Pulmonary artery endothelial cell (primary cell): Measurements from ENCODE around the gene TMEM254. TPM values are rescaled to one million over a fixed set of nuclear protein-coding genes. Genes with fewer than 3 reads are reported as not detected.
"Not testable (repeated sequence)": the region's sequence is repeated elsewhere in the genome, so short reads cannot be mapped to it uniquely, and the experiment has no call there.

ENCODE experiments used
- DNase-seq: peaks from one replicate; pipeline ENCODE4 v3.0.0-alpha.2; 2011; ENCODE audit warnings: low read depth, low spot score
- total RNA-seq: library from RNA; depleted of rRNA; stranded (reverse); fragments of >200 nt; gene quantifications from 2 replicates; pipeline ENCODE4 v1.2.3, GENCODE V29; 2014

Gene TMEM254
- 4.1 and 5.1 TPM in 2 replicates for total RNA-seq

DNA sequence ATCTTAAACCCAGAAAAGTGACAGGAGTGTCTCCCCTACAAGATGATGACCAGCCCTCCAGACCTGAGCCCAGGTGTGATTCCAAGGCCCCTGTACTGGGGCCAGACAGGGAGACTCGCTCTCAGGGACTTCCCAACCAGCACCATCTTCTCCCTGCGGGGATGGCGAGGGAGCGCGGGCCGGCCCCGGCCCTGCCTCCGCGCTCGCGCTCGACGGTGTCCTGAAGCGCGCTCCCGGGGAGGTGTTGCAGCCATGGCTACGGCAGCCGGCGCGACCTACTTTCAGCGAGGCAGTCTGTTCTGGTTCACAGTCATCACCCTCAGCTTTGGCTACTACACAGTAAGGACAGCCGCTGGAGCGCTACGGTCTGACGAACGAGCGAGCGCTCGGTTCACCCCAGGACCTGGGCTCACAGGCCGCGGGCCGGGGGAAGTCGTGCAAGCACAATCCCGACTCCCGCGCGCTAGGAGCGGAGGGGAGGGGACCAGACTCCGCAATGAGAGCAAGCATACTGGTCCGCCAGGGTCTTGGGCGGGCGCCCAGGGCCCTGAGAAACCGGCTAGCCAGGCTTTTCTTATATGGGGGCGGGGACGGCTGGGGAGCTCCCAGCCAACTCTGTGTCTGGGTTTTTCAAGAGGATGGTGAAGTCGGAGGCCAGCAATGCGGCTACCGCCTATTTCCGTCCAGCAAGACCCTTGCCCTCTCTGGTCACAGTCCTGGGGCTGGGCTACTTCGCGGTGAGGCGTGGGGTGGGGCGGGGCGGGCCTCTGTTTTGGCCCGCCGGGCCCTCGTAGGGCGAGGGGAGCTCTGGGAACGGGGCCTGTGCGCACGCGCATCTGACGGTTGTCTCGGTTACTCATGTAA is at the start of gene TMEM254:
TSS of gene TMEM254 (plus strand) at position 218 of the 864 bp plus-strand sequence. CDS start at position 253, 35 bp downstream.
- peak; percentile 50 for DNase-seq

DNA sequence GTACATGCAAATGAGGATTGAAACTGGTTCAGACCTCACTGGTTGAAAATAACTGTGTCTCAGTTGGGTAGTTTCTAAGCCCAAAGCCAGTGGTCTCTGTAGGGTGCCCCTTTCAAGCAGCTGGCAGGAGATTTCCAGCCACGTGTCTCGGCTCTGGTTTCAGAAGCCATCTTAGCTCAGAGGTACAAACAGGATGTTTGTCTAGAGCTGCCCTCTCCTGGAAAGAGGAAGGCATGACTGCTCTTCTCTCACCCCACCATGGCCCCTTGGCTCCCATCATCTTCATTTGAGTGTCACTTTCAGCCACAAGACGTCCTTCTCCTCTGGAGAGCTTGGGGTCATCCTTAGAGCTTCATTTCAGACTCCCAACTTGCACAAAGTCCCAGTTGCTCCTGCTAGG is 49.3 kb upstream of the TMEM254 start:
- not testable (repeated sequence) for DNase-seq

GRCh38 chr10:80029865-80030264 is 48.6 kb upstream of the TMEM254 start:
- not testable (repeated sequence) for DNase-seq

- DNase-seq, result no peak
Measured at GRCh38 chr10:80032503-80032902, 46.0 kb upstream of the TMEM254 start.

DNA sequence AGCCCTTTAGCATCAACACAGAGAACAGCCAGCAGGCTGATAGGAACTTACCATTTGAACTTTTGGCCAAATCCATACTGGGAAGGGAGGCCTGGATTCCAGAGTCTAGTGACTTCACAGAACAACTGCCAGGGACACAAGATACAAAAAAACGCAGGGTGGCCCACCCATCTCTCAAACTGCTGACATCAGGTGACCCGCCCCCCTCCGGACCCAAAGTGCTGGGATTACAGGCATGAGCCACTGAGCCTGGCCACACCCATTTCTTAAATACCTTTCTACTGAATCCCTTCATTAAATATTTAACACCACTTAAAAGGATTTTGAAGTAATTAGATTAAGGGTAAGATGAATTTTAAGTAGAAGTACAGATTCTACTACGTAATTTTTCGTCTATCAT is 43.7 kb upstream of the TMEM254 start:
- not testable (repeated sequence) for DNase-seq

GRCh38 chr10:80035430-80035829 is 43.0 kb upstream of the TMEM254 start:
- not testable (repeated sequence) for DNase-seq

DNA sequence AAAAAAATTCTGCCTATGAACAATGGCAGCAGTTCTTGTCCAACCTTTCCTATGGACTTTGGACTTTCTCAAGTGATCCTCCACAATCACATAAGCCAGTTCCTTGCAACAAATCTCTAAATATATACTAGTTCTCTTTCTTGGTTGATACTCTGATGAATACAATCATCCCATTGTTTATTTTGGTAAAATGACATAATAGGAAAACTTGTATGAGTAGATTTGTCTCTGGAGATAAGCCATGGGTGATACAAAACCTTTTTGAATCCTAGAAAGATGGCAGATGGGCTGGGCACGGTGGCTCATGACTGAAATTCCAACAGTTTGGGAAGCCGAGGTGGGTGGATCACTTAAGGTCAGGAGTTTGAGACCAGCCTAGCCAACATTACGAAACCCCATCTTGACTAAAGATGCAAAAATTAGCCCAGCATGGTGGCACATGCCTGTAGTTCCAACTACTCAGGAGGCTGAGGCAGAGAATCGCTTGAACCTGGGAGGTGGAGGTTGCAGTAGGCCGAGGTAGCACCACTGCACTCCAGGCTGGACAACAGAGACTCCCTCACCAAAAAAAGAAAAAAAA is 41.5 kb upstream of the TMEM254 start:
- not testable (repeated sequence) for DNase-seq

DNA sequence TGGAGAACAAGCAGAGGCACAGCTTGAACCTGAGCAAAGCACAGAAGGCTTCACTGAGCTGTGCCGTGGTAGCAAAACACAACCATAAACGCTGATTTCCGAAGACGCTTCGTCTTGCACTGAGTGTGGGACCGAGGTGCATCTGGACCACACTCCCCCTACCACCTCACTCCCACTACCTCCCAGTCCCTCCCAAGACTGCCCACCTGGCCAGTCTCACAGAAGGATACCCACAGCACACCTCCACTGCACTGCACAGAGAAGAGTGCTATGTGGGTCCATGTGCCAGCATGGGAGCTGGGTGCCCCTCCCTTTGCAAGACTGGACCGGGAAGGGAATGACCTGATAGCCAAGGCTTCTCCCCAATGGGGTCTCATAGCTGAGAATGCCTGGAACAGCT is 40.2 kb upstream of the TMEM254 start:
- not testable (repeated sequence) for DNase-seq

DNA sequence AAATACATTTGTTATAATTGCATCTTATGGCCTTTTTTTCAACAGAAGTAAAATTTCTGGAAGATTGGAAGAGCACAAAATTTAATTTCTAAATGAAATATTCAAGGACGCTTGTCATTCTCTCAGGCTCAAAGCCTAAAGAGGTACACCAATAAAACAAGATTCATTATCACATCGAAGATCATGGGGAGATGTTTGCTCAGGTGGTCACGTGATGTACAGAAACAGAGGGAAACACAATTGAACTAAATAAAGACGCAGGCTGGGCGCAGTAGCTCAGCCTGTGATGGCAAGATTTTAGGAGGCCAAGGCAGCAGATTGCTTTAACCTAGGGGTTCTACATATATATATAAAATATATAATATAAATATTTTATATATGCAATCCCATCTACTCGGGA is 37.3 kb upstream of the TMEM254 start:
- DNase-seq, result no peak

DNA sequence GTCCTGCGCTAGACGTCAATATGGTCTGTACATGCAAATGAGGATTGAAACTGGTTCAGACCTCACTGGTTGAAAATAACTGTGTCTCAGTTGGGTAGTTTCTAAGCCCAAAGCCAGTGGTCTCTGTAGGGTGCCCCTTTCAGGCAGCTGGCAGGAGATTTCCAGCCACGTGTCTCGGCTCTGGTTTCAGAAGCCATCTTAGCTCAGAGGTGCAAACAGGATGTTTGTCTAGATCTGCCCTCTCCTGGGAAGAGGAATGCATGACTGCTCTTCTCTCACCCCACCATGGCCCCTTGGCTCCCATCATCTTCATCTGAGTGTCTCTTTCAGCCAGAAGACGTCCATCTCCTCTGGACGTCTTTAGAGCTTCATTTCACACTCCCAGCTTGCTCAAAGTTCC is 33.5 kb upstream of the TMEM254 start:
- DNase-seq, result not testable (repeated sequence)

DNA sequence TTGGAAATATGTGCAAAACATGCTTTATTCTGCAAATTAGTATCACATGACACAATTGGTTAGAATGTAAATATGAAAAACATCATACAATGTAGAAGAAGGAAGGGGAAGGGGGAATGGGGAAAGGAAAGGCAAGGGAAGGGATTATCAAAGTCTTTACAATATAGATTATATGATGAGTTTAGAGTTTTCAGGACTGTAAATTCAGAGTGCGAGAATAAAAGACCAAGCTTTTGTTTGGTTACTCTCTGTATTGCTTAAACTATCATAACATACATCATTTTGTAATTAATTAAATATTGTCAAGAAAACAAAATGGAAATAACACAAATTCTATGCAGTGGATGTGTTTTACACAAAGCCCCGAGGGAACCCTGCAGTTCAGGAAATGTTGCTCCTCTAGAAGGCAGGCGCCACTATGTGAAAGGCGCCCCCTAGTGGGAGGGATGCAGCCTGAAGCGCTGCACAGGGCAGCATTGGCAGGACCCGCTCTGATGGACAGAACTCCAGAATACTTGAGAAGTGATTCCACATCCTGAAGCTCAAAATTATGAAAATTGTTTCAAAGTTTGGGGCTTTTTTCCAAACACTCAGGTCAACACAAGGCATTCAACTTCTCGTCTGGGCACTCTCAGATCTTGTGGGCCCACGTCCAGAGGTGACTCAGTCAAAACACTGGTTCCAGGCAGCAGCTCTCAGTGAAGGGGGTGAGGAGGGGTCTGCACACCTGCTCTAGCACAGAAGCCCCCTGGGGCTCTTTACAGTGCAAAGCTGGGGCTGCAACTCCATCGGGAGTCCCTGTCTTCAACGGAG is 31.6 kb upstream of the TMEM254 start:
- DNase-seq, result peak; percentile 26

DNA sequence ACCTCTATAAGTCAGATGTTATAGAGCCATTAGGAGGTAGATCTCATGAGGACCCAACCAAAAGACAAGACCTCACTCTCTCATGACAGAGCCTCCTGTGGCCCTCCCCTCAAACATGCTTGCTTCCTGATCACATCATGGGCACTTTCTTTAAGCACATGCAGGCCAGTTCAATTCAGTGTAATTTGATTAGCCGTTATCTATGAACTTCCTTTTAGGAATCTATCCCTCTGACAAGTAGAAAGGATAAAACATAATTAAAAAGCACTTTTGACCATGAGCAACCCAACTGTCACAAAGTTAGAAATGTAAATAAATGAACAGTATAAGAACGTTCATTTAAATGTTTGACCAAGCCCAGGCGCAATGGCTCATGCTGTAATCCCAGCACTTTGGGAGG is 27.7 kb upstream of the TMEM254 start:
- no peak for DNase-seq

- DNase-seq, result no peak
Measured at GRCh38 chr10:80051993-80052392, 26.5 kb upstream of the TMEM254 start.

DNA sequence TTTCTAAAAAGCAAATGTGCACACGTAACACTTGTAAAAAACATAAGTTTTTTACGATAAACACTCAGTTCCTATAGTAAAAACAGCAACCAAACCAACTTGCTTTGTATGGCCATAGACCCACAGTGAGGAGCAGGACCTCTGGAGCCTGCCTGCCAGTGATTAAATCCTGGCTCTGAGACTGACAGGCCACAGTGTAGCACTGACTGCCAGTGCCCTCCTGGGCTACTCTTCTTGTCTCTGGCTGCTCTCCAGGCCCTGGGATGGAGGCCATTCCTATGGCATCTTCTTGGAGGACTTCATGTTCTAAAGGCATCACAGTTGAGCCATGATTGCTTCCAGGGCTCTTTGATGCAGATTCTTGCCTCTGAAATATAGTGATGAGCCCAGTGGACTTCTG is 22.7 kb upstream of the TMEM254 start:
- DNase-seq, result no peak

DNA sequence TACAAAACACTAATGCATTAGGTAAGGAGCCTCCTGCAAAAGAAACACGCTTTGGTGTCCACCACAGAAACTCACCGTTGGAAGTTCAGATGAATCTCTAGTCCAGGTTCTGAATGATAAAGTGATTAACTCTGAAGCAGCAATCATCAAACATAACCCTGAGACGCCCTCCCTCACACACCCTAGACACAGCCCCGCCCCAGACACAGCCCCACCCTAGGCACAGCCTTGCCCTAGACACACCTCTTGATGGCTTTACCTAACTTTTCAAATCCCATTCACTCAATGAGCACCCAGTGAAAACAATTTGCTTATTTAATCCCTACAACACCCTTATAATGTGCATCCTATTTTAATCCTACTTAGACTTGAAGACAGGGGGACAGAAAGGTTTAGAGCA is 21.3 kb upstream of the TMEM254 start:
- DNase-seq, result no peak

DNA sequence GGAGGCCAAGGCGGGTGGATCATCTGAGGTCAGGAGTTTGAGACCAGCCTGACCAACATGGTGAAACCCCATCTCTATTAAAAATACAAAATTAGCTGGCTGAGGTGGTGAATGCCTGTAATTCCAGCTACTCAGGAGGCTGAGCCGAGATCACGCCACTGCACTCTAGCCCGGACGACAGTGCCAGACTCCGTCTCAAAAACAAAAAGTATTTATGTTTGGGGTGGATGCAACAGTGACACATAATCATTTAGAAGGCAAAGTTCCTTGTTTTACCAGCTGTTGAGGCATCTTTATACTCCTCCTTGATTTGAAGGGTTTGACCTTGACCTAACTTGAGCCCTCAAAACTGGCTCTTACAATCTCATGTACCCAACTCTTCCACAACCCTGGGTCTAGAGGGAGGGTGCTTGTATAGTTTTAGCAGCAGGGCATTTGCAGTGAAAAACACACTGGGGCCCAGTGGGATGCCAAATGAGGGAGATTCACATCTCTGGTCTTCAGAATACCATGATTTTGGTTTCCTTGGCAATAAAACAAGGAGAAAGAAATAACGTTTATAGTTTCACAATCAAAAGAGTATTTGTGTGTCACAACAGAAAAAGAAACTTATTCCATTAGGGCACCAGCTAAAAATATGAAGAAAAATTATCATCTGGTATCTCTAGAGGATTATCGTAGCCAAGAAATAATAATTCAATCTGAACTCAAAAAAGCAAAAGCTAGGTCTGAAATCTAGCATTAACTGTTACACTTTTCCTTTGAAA is 14.2 kb upstream of the TMEM254 start:
- DNase-seq, result no peak

DNA sequence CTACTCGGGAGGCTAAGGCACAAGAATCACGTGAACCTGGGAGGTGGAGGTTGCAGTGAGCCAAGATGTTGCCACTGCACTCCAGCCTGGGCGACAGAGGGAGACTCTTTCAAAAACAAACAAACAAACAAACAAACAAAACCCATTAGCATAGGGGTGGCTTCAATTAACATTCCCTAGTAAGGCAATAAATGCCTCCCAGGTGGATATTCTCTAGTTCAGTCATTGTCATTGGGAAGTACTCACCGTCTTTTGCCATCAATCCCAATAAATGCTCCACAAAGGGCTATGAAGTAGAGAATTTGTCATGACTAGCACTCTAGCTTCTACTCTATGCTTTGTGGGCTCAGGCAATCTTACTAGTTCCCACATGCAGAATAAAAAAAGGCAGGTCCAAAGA is 11.7 kb upstream of the TMEM254 start:
- DNase-seq, result no peak

- not testable (repeated sequence) for DNase-seq
Measured at GRCh38 chr10:80067821-80068220, 10.6 kb upstream of the TMEM254 start.

DNA sequence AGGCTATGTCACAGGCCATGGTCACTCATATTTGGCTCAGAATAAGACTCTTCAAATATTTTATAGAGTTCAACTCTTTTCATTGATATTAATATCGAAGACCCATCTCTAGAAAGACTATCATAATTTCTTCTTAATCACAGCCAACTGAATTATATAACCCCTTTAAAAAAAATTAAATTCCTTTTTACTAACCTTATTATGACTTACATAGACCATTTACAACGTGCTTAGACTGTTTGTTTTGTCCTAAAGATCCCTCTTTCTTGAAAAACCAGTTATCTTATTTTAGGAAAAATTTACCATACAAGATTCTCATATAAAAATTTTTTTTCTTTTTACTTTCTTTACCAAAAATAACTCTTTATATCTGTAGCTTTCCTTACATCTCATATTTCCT is 10.2 kb upstream of the TMEM254 start:
- DNase-seq, result no peak

- no peak for DNase-seq
Measured at GRCh38 chr10:80070057-80070456, 8.4 kb upstream of the TMEM254 start.

DNA sequence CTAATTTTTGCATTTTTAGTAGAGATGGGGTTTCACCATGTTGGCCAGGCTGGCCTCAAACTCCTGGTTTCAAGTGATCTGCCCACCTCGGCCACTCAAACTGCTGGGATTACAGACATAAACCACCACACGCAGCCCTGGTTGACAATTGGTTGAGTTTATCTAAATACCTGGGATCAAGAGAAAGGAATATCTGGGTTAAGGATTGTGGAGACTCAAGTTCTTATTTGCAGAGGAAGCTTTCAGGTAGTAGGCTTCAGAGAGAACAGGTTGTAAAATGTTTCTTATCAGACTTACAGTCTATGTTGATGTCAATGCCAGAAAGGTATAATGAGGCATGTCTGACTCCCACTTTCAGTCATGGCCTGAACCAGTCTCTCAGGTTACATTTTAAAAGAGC is 5.9 kb upstream of the TMEM254 start:
- no peak for DNase-seq
